H1 (cell line): Measurements from ENCODE around the gene RAD51C. TPM values are rescaled to one million over a fixed set of nuclear protein-coding genes. Genes with fewer than 3 reads are reported as not detected.

Experiments used
- CTCF ChIA-PET: fragments of 300-600 bp; sonication (Branson Sonifier 250); formaldehyde crosslinking; loops from one replicate; lab custom pipeline; 2021; ENCODE audit not compliant: partially characterized antibody; lab: Charles Lee
- POLR2A ChIA-PET: fragments of 300-600 bp; sonication (Branson Sonifier 250); formaldehyde crosslinking; loops from one replicate; lab custom pipeline; 2021; ENCODE audit warnings: inconsistent platforms; ENCODE audit not compliant: partially characterized antibody; lab: Charles Lee
- DNase-seq, 2 experiments: peaks; one replicate each; pipeline versions ENCODE4 v3.0.0 to v3.0.0-alpha.2; 2010 to 2022; ENCODE audit warnings: low spot score in 2 of 2, low read depth in 1 of 2, mixed read lengths in 1 of 2
- FAIRE-seq: peaks from 2 replicates; lab custom pipeline; 2011; peaks lifted over from hg19 to GRCh38; lab: Jason Lieb, UNC
- H2AFZ ChIP-seq: 2 replicates; pipeline ENCODE4 v1.8.1; 2012; ENCODE audit warnings: low read length, inconsistent platforms
- H2AK5ac ChIP-seq: 2 replicates; pipeline ENCODE4 v1.6.1; 2013; ENCODE audit warnings: low read depth, low read length
- H2BK120ac ChIP-seq: replicated peaks from 2 replicates; pipeline ENCODE3; 2013; ENCODE audit warnings: low read depth, low read length, inconsistent platforms
- H2BK12ac ChIP-seq: 2 replicates; pipeline ENCODE4 v1.6.1; 2013; ENCODE audit warnings: low read depth, low read length
- H2BK15ac ChIP-seq: 2 replicates; pipeline ENCODE4 v1.6.1; 2013; ENCODE audit warnings: low read length
- H2BK20ac ChIP-seq: 2 replicates; pipeline ENCODE4 v1.6.1; 2013; ENCODE audit warnings: low read length
- H2BK5ac ChIP-seq: 2 replicates; pipeline ENCODE4 v1.6.1; 2013; ENCODE audit warnings: low read depth, low read length
- H3K14ac ChIP-seq: 2 replicates; pipeline ENCODE4 v1.6.1; 2013; ENCODE audit warnings: inconsistent platforms; ENCODE audit not compliant: insufficient read length
- H3K18ac ChIP-seq: 2 replicates; pipeline ENCODE4 v1.6.1; 2013; ENCODE audit warnings: low read length; ENCODE audit errors: extremely low read depth
- H3K23ac ChIP-seq: 2 replicates; pipeline ENCODE4 v1.6.1; 2013; ENCODE audit warnings: inconsistent platforms; ENCODE audit not compliant: insufficient read length
- H3K23me2 ChIP-seq: 2 replicates; pipeline ENCODE4 v1.6.1; 2013; ENCODE audit warnings: low read depth, low read length
- H3K27ac ChIP-seq: 2 replicates; pipeline ENCODE4 v1.6.1; 2011; ENCODE audit warnings: low read depth, low read length, inconsistent platforms
- H3K27me3 ChIP-seq, 4 experiments: replicated peaks in 1 of 4; 1 replicate in 1 of 4; 2 replicates in 3 of 4; pipeline versions ENCODE4 v1.6.1 to v1.8.1; 2011 to 2013; ENCODE audit warnings: low read length in 3 of 4, mild to moderate bottlenecking in 3 of 4, inconsistent platforms in 2 of 4, mixed read lengths in 2 of 4, moderate library complexity in 1 of 4; ENCODE audit not compliant: control insufficient read depth in 3 of 4, insufficient read depth in 3 of 4; ENCODE audit errors: extremely low read depth in 1 of 4
- H3K36me3 ChIP-seq, 4 experiments: 2 replicates each; pipeline versions ENCODE4 v1.6.1 to v1.8.1; 2011 to 2013; ENCODE audit warnings: mild to moderate bottlenecking in 4 of 4, low read length in 3 of 4, moderate library complexity in 2 of 4, control low read depth in 1 of 4, inconsistent platforms in 1 of 4; ENCODE audit not compliant: insufficient read depth in 4 of 4, control insufficient read depth in 2 of 4
- H3K4ac ChIP-seq: replicated peaks from 2 replicates; pipeline ENCODE3; 2013; ENCODE audit warnings: low read length, low read depth, mixed read lengths, inconsistent platforms; ENCODE audit not compliant: insufficient read length
- H3K4me1 ChIP-seq, 4 experiments: replicated peaks in 1 of 4; 1 replicate in 1 of 4; 2 replicates in 3 of 4; pipeline versions ENCODE4 v1.6.1 to v1.8.1; 2011 to 2013; ENCODE audit warnings: low read length in 3 of 4, inconsistent platforms in 2 of 4, mixed read lengths in 1 of 4; ENCODE audit not compliant: insufficient read depth in 4 of 4, control insufficient read depth in 3 of 4
- H3K4me2 ChIP-seq, 2 experiments: 2 replicates each; pipeline versions ENCODE4 v1.6.1 to v1.8.1; 2011 to 2013; ENCODE audit warnings: low read depth in 2 of 2, low read length in 2 of 2, control low read depth in 1 of 2, inconsistent platforms in 1 of 2, mild to moderate bottlenecking in 1 of 2; ENCODE audit not compliant: insufficient read depth in 1 of 2
- H3K4me3 ChIP-seq, 4 experiments: fragments of 200-600, 300-600 bp in 1 of 4; sonication (generic), shearing (Covaris generic), sonication (Bioruptor Twin) in 1 of 4; 2 replicates each; pipeline versions ENCODE4 v1.5.1 to v1.8.1; 2011 to 2016; ENCODE audit warnings: low read length in 4 of 4, low read depth in 3 of 4, control low read depth in 2 of 4, inconsistent platforms in 2 of 4, mild to moderate bottlenecking in 2 of 4, mixed read lengths in 1 of 4, moderate library complexity in 1 of 4; ENCODE audit not compliant: insufficient read depth in 2 of 4; ENCODE audit errors: extremely low read depth in 1 of 4
- H3K56ac ChIP-seq: replicated peaks from 2 replicates; pipeline ENCODE3; 2013; ENCODE audit warnings: low read depth, mild to moderate bottlenecking, mixed read lengths, low read length, inconsistent platforms; ENCODE audit not compliant: insufficient read length
- H3K79me1 ChIP-seq: 2 replicates; pipeline ENCODE4 v1.6.1; 2013; ENCODE audit warnings: low read depth, low read length, control low read depth
- H3K79me2 ChIP-seq, 2 experiments: 2 replicates each; pipeline versions ENCODE4 v1.6.1 to v1.8.1; 2012 to 2013; ENCODE audit warnings: low read length in 2 of 2, mild to moderate bottlenecking in 2 of 2, inconsistent platforms in 1 of 2; ENCODE audit not compliant: insufficient read depth in 2 of 2, control insufficient read depth in 1 of 2
- H3K9ac ChIP-seq, 4 experiments: replicated peaks in 1 of 4; 1 replicate in 1 of 4; 2 replicates in 3 of 4; pipeline versions ENCODE4 v1.6.1 to v1.8.1; 2011 to 2013; ENCODE audit warnings: low read depth in 3 of 4, low read length in 3 of 4, control low read depth in 2 of 4, mild to moderate bottlenecking in 2 of 4, moderate library complexity in 2 of 4, inconsistent platforms in 1 of 4; ENCODE audit errors: extremely low read depth in 1 of 4
- H3K9me3 ChIP-seq, 2 experiments: 2 replicates each; pipeline versions ENCODE4 v1.6.1 to v1.8.1; 2012 to 2013; ENCODE audit warnings: mild to moderate bottlenecking in 2 of 2, moderate library complexity in 2 of 2, control low read depth in 1 of 2, inconsistent platforms in 1 of 2, low read depth in 1 of 2, low read length in 1 of 2, mixed read lengths in 1 of 2; ENCODE audit not compliant: insufficient read depth in 2 of 2
- H4K20me1 ChIP-seq, 2 experiments: replicated peaks in 1 of 2; 2 replicates each; pipeline versions ENCODE3 to v1.8.1; 2011 to 2013; ENCODE audit warnings: inconsistent platforms in 2 of 2, low read length in 2 of 2, mild to moderate bottlenecking in 1 of 2; ENCODE audit not compliant: insufficient read depth in 2 of 2, control insufficient read depth in 1 of 2
- H4K5ac ChIP-seq: 2 replicates; pipeline ENCODE4 v1.6.1; 2013; ENCODE audit warnings: low read length, low read depth, mixed read lengths, inconsistent platforms; ENCODE audit not compliant: insufficient read length
- H4K8ac ChIP-seq: 2 replicates; pipeline ENCODE4 v1.8.0; 2013; ENCODE audit warnings: mild to moderate bottlenecking, moderate library complexity, low read length, inconsistent platforms; ENCODE audit not compliant: insufficient read depth; ENCODE audit errors: extremely low read depth
- H4K91ac ChIP-seq: replicated peaks from 2 replicates; pipeline ENCODE3; 2013; ENCODE audit warnings: low read length, mixed read lengths, inconsistent platforms; ENCODE audit not compliant: insufficient read length
- BACH1 ChIP-seq: IDR thresholded peaks from 2 replicates; pipeline ENCODE4 v1.6.1; 2012; ENCODE audit warnings: low read length, improper control_type of control experiment
- CEBPB ChIP-seq: IDR thresholded peaks from 2 replicates; pipeline ENCODE4 v1.6.1; 2012; ENCODE audit warnings: low read depth, low read length
- CREB1 ChIP-seq: IDR thresholded peaks from 2 replicates; pipeline ENCODE4 v1.6.1; 2012; ENCODE audit warnings: inconsistent platforms
- CTBP2 ChIP-seq: IDR thresholded peaks from 2 replicates; pipeline ENCODE4 v1.7.0; 2011; ENCODE audit warnings: borderline replicate concordance, mild to moderate bottlenecking, moderate library complexity, mixed read lengths, low read length; ENCODE audit not compliant: insufficient read depth, insufficient read length
- GTF2F1 ChIP-seq: IDR thresholded peaks from 2 replicates; pipeline ENCODE4 v1.6.1; 2012; ENCODE audit warnings: low read depth, low read length, improper control_type of control experiment, borderline replicate concordance
- MAX ChIP-seq: IDR thresholded peaks from 2 replicates; pipeline ENCODE4 v1.6.1; 2012; ENCODE audit warnings: inconsistent platforms
- POLR2A ChIP-seq, 2 experiments: IDR thresholded peaks; 1 replicate in 1 of 2; 2 replicates in 1 of 2; pipeline ENCODE4 v1.6.1; 2011; ENCODE audit warnings: low read depth in 2 of 2, low read length in 2 of 2, mild to moderate bottlenecking in 2 of 2; ENCODE audit errors: control extremely low read depth in 1 of 2
- RNF2 ChIP-seq: fragments of 200-900, 300-1000 bp; sonication (generic); IDR thresholded peaks from 2 replicates; pipeline ENCODE4 v1.7.1; 2016; ENCODE audit warnings: borderline replicate concordance, low read depth, mild to moderate bottlenecking, antibody characterized with exemption, low read length; ENCODE audit not compliant: poor library complexity, severe bottlenecking; ENCODE audit errors: missing control alignments
- WGBS, 2 experiments: shearing (Covaris generic) in 1 of 2; methylation state at CpG; one replicate each; pipeline versions ENCODE4 v1.1.6 to v1.1.7; 2013 to 2015; ENCODE audit warnings: low lambda C conversion rate in 2 of 2, mixed read lengths in 2 of 2, inconsistent platforms in 1 of 2, low coverage in 1 of 2, missing lambda C conversion rate in 1 of 2; ENCODE audit not compliant: insufficient replicate concordance in 2 of 2, insufficient coverage in 1 of 2, insufficient read length in 1 of 2; ENCODE audit errors: extremely low coverage in 1 of 2, missing lambda C conversion rate in 1 of 2; 5-methylcytosine and 5-hydroxymethylcytosine counted together
- polyA plus RNA-seq, 7 experiments: library from polyadenylated mRNA; depleted of rRNA in 3 of 7; stranded (reverse) in 5 of 7; unstranded in 2 of 7; fragments of >200 nt in 5 of 7; fragments of 200-250 nt in 2 of 7; gene quantifications; 1 replicate in 5 of 7; 2 replicates in 1 of 7; 4 replicates in 1 of 7; pipeline versions ENCODE4 v1.2.1 to v1.2.3, GENCODE V29; 2011 to 2013; ENCODE audit warnings: missing spikeins in 2 of 7, mixed read lengths in 2 of 7
- total RNA-seq: library from RNA; stranded (reverse); fragmentation: NEBNext Ultra II Directional; extraction: Animal tissue kit (Norgen Biotek cat#: 25700); gene quantifications from 2 replicates; pipeline ENCODE4 v1.2.1, GENCODE V29; 2021

The RAD51C gene
- total and polyA plus RNA-seq, 2 of the 8 experiments (the other 6 are each of a cell fraction or from before 2014, with no cell fraction given): 10.4 to 21.7 TPM

DNA sequence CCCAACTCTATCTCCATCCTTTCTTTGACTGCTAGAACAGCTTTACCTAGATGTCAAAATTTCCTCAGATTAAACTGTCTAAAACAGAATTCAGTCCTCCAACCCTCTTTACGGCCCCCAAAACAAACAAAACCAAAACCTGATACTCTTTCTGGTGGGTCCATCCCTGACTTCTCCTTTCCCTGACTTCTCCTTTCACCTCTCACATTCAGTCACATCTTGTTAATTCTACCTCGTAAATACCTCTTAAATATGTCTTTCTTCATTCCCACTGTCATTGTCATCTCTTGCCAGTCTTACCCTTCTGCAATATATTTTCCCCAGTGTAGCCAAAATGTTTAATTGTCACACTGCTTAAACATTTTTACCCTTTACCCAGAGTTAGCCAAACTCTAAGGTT lies 67.8 kb downstream of the RAD51C start:
- Histone ChIP-seq H3K27ac (no peak overlapping the region), H3K9ac (no peak overlapping the region), H3K23ac (no peak overlapping the region), H3K27me3 (peaks cover 0 to 2% (median 0%) of the 10 kb centered on the region in 4 experiments; a peak in 3 of 7 replicates), H2BK12ac (no peak overlapping the region), H3K9me3 (no peaks in the 10 kb centered on the region), H3K23me2 (peaks cover 2% of the 10 kb centered on the region; the same call in 1 of the 2 replicates), H4K5ac (no peak overlapping the region), H4K8ac (no peak overlapping the region), H3K56ac (no peak overlapping the region), H4K91ac (no peak overlapping the region), H2BK15ac (no peak overlapping the region), H2AFZ (no peak overlapping the region), H4K20me1 (no peaks in the 10 kb centered on the region), H3K4me1 (no peaks in the 10 kb centered on the region; a peak in 1 of 7 replicates), H3K18ac (no peak overlapping the region), H2BK20ac (no peak overlapping the region), H3K4me3 (no peak overlapping the region), H2BK5ac (no peak overlapping the region), H3K79me2 (peaks cover 0 to 11% of the 10 kb centered on the region in 2 experiments; a peak in 1 of 4 replicates), H2BK120ac (no peak overlapping the region), H3K79me1 (no peaks in the 10 kb centered on the region), H3K4ac (no peak overlapping the region), H3K36me3 (no peaks in the 10 kb centered on the region), H2AK5ac (no peak overlapping the region), H3K4me2 (no peak overlapping the region), H3K14ac (no peak overlapping the region)
- WGBS, 2 experiments: 85 to 100% methylated on average over 1 to 2 of the region's 2 CpGs
- TF ChIP-seq MAX (no peak), CEBPB (no peak), RNF2 (no peak), POLR2A (IDR thresholded peaks at IDR 0.05; ENCODE audit: control extremely low read depth in 1 of 2, low read depth in 2 of 2, low read length in 2 of 2) (no peak), CREB1 (no peak), GTF2F1 (no peak), CTBP2 (no peak), BACH1 (no peak)
- FAIRE-seq (no peak), DNase-seq (no peak)
- ChIA-PET CTCF (interaction anchor here (1.9 kb wide), 1 partner anchor 245 kb away, joined by 5 read pairs; no protein-coding TSS in a partner anchor), POLR2A (no interaction called here)
